Kidney epithelial cell (primary cell): ENCODE data around the gene AVPI1. TPM values are rescaled to one million over a fixed set of nuclear protein-coding genes. Genes with fewer than 3 reads are reported as not detected.
"Not testable (repeated sequence)": the region's sequence is repeated elsewhere in the genome, so short reads cannot be mapped to it uniquely, and the experiment has no call there.

Source experiments
- DNase-seq: peaks from one replicate; pipeline ENCODE4 v3.0.0-alpha.2; 2010; ENCODE audit warnings: low read depth
- H3K27me3 ChIP-seq: 2 replicates; pipeline ENCODE4 v1.6.0; 2011; ENCODE audit warnings: low read length; ENCODE audit not compliant: control insufficient read depth, insufficient read depth
- H3K36me3 ChIP-seq: 2 replicates; pipeline ENCODE4 v1.5.1; 2011; ENCODE audit warnings: low read length; ENCODE audit not compliant: control insufficient read depth, insufficient read depth
- H3K4me3 ChIP-seq: 2 replicates; pipeline ENCODE4 v1.5.1; 2011; ENCODE audit warnings: low read depth, mild to moderate bottlenecking, control low read depth, low read length
- CTCF ChIP-seq: IDR thresholded peaks from 2 replicates; pipeline ENCODE4 v1.5.1; 2011; ENCODE audit warnings: mild to moderate bottlenecking, moderate library complexity, low read length, control low read depth, inconsistent platforms; ENCODE audit not compliant: insufficient read depth, poor library complexity, severe bottlenecking
- total RNA-seq: library from RNA; depleted of rRNA; stranded (reverse); fragments of >200 nt; gene quantifications from 2 replicates; pipeline ENCODE4 v1.2.3, GENCODE V29; 2015

Gene AVPI1
- total RNA-seq, 1 donor from 2014 or later = 17.2 TPM

- no peak for DNase-seq
Observed at GRCh38 chr10:97685395-97685958, 1.6 kb downstream of the AVPI1 start.

GRCh38 chr10:97684866-97685394 is 2.1 kb downstream of the AVPI1 start:
- peaks cover 1% of the 10 kb centered on the region for H3K36me3 ChIP-seq
- DNase-seq = no peak
- no peaks in the 10 kb centered on the region for H3K27me3 ChIP-seq
- no peak overlapping the region for H3K4me3 ChIP-seq
- no peak for TF ChIP-seq CTCF

More at GRCh38 chr10:97685395-97685958, 1.6 kb downstream of the AVPI1 start:
- Histone ChIP-seq H3K36me3 (peaks cover 1% of the 10 kb centered on the region), H3K27me3 (no peaks in the 10 kb centered on the region), H3K4me3 (no peak overlapping the region)
- peak; percentile 32 for TF ChIP-seq CTCF

- H3K4me3 ChIP-seq, H3K36me3 ChIP-seq, H3K27me3 ChIP-seq, DNase-seq: not testable (repeated sequence)
Observed at GRCh38 chr10:97684368-97684713, 2.7 kb downstream of the AVPI1 start.

- no peaks in the 10 kb centered on the region for H3K27me3 ChIP-seq
- DNase-seq = no peak
- TF ChIP-seq CTCF = no peak
- H3K4me3 ChIP-seq = no peak overlapping the region
- peaks cover 1% of the 10 kb centered on the region for H3K36me3 ChIP-seq
Observed at GRCh38 chr10:97683556-97684367, 3.3 kb downstream of the AVPI1 start.

- H3K4me3 ChIP-seq = no peak overlapping the region
- DNase-seq = no peak
- H3K36me3 ChIP-seq = peaks cover 1% of the 10 kb centered on the region
- no peaks in the 10 kb centered on the region for H3K27me3 ChIP-seq
- TF ChIP-seq CTCF = no peak
Observed at GRCh38 chr10:97682042-97682441, 5.0 kb downstream of the AVPI1 start.

GRCh38 chr10:97679594-97679993 is 7.4 kb downstream of the AVPI1 start:
- no peak for DNase-seq
- Histone ChIP-seq H3K36me3 (peaks cover 3% of the 10 kb centered on the region), H3K4me3 (no peak overlapping the region), H3K27me3 (no peaks in the 10 kb centered on the region)
- no peak for TF ChIP-seq CTCF
